Vagina (tissue), 2 donors: ENCODE data around the gene LGALS3.

ENCODE experiments used
- CTCF ChIP-seq, 3 experiments: fragments of 450-650 bp in 2 of 3; fragments of 200-600 bp in 1 of 3; sonication (generic) in 1 of 3; IDR thresholded peaks; one replicate each; pipeline ENCODE4 v1.5.1; 2017 to 2019; ENCODE audit warnings: antibody characterized with exemption in 3 of 3, mild to moderate bottlenecking in 2 of 3, moderate library complexity in 2 of 3
- POLR2A ChIP-seq, 2 donors: fragments of 450-650 bp; IDR thresholded peaks; one replicate each; pipeline ENCODE4 v1.6.1; 2017; ENCODE audit warnings: antibody characterized with exemption in 2 of 2, mild to moderate bottlenecking in 2 of 2, moderate library complexity in 2 of 2
- POLR2AphosphoS5 ChIP-seq, 2 donors: sonication (generic); formaldehyde crosslinking; IDR thresholded peaks; one replicate each; pipeline ENCODE4 v1.9.0; 2017; ENCODE audit warnings: antibody characterized with exemption in 2 of 2, mild to moderate bottlenecking in 2 of 2, low read depth in 1 of 2; ENCODE audit not compliant: insufficient read depth in 1 of 2

DNA sequence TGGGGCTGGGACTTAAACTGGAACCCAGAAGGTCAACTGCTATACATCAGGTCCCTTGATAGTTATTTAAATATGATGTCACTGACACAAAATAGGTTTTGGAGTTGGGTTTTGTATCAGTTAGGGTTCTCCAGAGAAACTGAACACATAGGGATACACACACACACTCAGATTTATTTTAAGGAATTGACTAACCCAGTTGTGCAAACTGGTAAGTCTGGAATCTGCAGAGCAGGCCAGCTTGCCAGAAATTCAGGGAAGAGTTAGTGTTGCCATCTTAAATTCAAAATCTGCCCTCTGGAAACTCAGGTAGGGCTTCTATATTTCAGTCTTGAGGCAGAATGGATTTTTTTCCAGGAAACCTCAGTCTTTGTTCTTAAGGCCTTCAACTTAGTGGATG is 40.7 kb upstream of the LGALS3 start:
- TF ChIP-seq CTCF (IDR thresholded peaks at IDR 0.05) (no peak), POLR2AphosphoS5 (IDR thresholded peaks at IDR 0.05; ENCODE audit: insufficient read depth in 1 of 2, low read depth in 1 of 2) (no peak), POLR2A (IDR thresholded peaks at IDR 0.05) (no peak)
